Right lobe of liver (tissue), 4 donors: Measurements from ENCODE around the gene CD2BP2.

ENCODE experiments used
- POLR2A ChIP-seq: fragments of 450-650 bp; IDR thresholded peaks from one replicate; pipeline ENCODE4 v1.6.1; 2017; ENCODE audit warnings: antibody characterized with exemption, mild to moderate bottlenecking
- TF ChIP-seq, protein P1 (sequence below), 4 donors: fragments of 200-600 bp in 3 of 4; fragments of 450-650 bp in 1 of 4; IDR thresholded peaks; one replicate each; pipeline versions ENCODE4 v1.5.1 to v1.8.0; 2016 to 2022; ENCODE audit warnings: antibody characterized with exemption in 4 of 4, mild to moderate bottlenecking in 2 of 4
- donor health status: DM: no; HTN: no; CAD: no.
- donor health status: DM: no; HTN: no; CAD: no.
- donor health status: DM: no; HTN: yes; CAD: no.

- TF ChIP-seq, protein P1, sequence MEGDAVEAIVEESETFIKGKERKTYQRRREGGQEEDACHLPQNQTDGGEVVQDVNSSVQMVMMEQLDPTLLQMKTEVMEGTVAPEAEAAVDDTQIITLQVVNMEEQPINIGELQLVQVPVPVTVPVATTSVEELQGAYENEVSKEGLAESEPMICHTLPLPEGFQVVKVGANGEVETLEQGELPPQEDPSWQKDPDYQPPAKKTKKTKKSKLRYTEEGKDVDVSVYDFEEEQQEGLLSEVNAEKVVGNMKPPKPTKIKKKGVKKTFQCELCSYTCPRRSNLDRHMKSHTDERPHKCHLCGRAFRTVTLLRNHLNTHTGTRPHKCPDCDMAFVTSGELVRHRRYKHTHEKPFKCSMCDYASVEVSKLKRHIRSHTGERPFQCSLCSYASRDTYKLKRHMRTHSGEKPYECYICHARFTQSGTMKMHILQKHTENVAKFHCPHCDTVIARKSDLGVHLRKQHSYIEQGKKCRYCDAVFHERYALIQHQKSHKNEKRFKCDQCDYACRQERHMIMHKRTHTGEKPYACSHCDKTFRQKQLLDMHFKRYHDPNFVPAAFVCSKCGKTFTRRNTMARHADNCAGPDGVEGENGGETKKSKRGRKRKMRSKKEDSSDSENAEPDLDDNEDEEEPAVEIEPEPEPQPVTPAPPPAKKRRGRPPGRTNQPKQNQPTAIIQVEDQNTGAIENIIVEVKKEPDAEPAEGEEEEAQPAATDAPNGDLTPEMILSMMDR (IDR thresholded peaks at IDR 0.05): no peak
- no peak for TF ChIP-seq POLR2A
Observed at GRCh38 chr16:30366511-30366910, 11.4 kb upstream of the CD2BP2 start.
